HepG2 (cell line): ENCODE results near the gene FAM171A2. TPM values are rescaled to one million over a fixed set of nuclear protein-coding genes. Genes with fewer than 3 reads are reported as not detected.
A peak's percentile ranks its signal among the peaks of the same experiment; 100 is the strongest.

Source experiments
- DMAP1 ChIP-seq: IDR thresholded peaks from 2 replicates; pipeline ENCODE4 v1.6.1; 2016
- EZH2 ChIP-seq: conservative IDR thresholded peaks from 2 replicates; pipeline ENCODE4 v1.6.1; 2012; ENCODE audit warnings: mild to moderate bottlenecking, low read depth, low read length, moderate library complexity
- KDM3A ChIP-seq: IDR thresholded peaks from 2 replicates; pipeline ENCODE4 v1.6.1; 2018; ENCODE audit warnings: low read depth, missing compliant biosample characterization
- MBNL3 ChIP-seq: fragments of 250-450 bp; sonication (Bioruptor Pico); conservative IDR thresholded peaks from 2 replicates; pipeline ENCODE4 v1.8.0; 2022; ENCODE audit warnings: mild to moderate bottlenecking, inconsistent platforms
- TIGD3 ChIP-seq: sonication (generic); formaldehyde crosslinking; IDR thresholded peaks from 2 replicates; pipeline ENCODE4 v1.5.1; 2020; ENCODE audit warnings: mild to moderate bottlenecking, missing genetic modification reagents, borderline replicate concordance
- TOE1 ChIP-seq: sonication (generic); formaldehyde crosslinking; IDR thresholded peaks from 2 replicates; pipeline ENCODE4 v1.4.0; 2020; ENCODE audit warnings: mild to moderate bottlenecking, missing genetic modification reagents
- ZC3H13 ChIP-seq: sonication (generic); formaldehyde crosslinking; IDR thresholded peaks from 2 replicates; pipeline ENCODE4 v1.8.1; 2023; ENCODE audit warnings: mild to moderate bottlenecking, missing genetic modification reagents, moderate library complexity
- ZFP90 ChIP-seq: sonication (generic); formaldehyde crosslinking; IDR thresholded peaks from 2 replicates; pipeline ENCODE4 v1.8.0; 2022; ENCODE audit warnings: missing genetic modification reagents, mild to moderate bottlenecking, inconsistent platforms, borderline replicate concordance
- ZFP91 ChIP-seq: sonication (generic); formaldehyde crosslinking; IDR thresholded peaks from 2 replicates; pipeline ENCODE4 v1.9.0; 2022; ENCODE audit warnings: missing genetic modification reagents, mild to moderate bottlenecking, borderline replicate concordance
- ZKSCAN5 ChIP-seq: sonication (generic); formaldehyde crosslinking; IDR thresholded peaks from 2 replicates; pipeline ENCODE4 v1.5.1; 2020; ENCODE audit warnings: mild to moderate bottlenecking, missing genetic modification reagents
- ZMYM4 ChIP-seq: sonication (generic); formaldehyde crosslinking; IDR thresholded peaks from 2 replicates; pipeline ENCODE4 v1.8.1; 2023; ENCODE audit warnings: mild to moderate bottlenecking, missing genetic modification reagents
- ZNF138 ChIP-seq: sonication (generic); formaldehyde crosslinking; IDR thresholded peaks from 2 replicates; pipeline ENCODE4 v1.5.0; 2020; ENCODE audit warnings: mild to moderate bottlenecking, low read depth, missing genetic modification reagents
- ZNF17 ChIP-seq: sonication (generic); formaldehyde crosslinking; IDR thresholded peaks from 2 replicates; pipeline ENCODE4 v1.5.0; 2020; ENCODE audit warnings: mild to moderate bottlenecking, missing genetic modification reagents
- ZNF235 ChIP-seq: sonication (generic); formaldehyde crosslinking; IDR thresholded peaks from 2 replicates; pipeline ENCODE4 v1.8.1; 2023; ENCODE audit warnings: mild to moderate bottlenecking, missing genetic modification reagents, borderline replicate concordance
- ZNF350 ChIP-seq: sonication (generic); formaldehyde crosslinking; IDR thresholded peaks from 2 replicates; pipeline ENCODE4 v1.4.0; 2020; ENCODE audit warnings: mild to moderate bottlenecking, low read depth, missing genetic modification reagents, borderline replicate concordance
- ZNF598 ChIP-seq: sonication (generic); formaldehyde crosslinking; IDR thresholded peaks from 2 replicates; pipeline ENCODE4 v1.5.1; 2020; ENCODE audit warnings: mild to moderate bottlenecking, missing genetic modification reagents, borderline replicate concordance
- ZNF605 ChIP-seq: sonication (generic); formaldehyde crosslinking; IDR thresholded peaks from 2 replicates; pipeline ENCODE4 v1.8.0; 2022; ENCODE audit warnings: mild to moderate bottlenecking, missing genetic modification reagents
- ZNF687 ChIP-seq: sonication (generic); formaldehyde crosslinking; IDR thresholded peaks from 2 replicates; pipeline ENCODE4 v1.5.1; 2020; ENCODE audit warnings: mild to moderate bottlenecking, missing genetic modification reagents, moderate library complexity
- polyA plus RNA-seq, 8 experiments: library from polyadenylated mRNA; depleted of rRNA in 3 of 8; stranded (reverse) in 7 of 8; unstranded in 1 of 8; fragments of >200 nt; fragmentation: Illumina TruSeq in 4 of 8; extraction: Trizol in 4 of 8; gene quantifications; 2 replicates each; pipeline versions ENCODE4 v1.2.1 to v1.2.3, GENCODE V29; 2011 to 2016; ENCODE audit warnings: low read depth in 4 of 8, missing spikeins in 1 of 8, mixed read lengths in 1 of 8; ENCODE audit not compliant: insufficient read depth in 1 of 8
- total RNA-seq, 5 experiments: library from RNA; depleted of rRNA; stranded (reverse); fragments of >200 nt; fragmentation: Illumina TruSeq; extraction: Trizol; gene quantifications; 2 replicates each; pipeline ENCODE4 v1.2.3, GENCODE V29; 2016; ENCODE audit warnings: low read depth in 1 of 5
- TF ChIP-seq, protein P1 (sequence below): sonication (generic); formaldehyde crosslinking; IDR thresholded peaks from 2 replicates; pipeline ENCODE4 v1.5.1; 2020; ENCODE audit warnings: missing genetic modification reagents, mild to moderate bottlenecking, borderline replicate concordance
- TF ChIP-seq, protein P2 (sequence below): sonication (generic); formaldehyde crosslinking; IDR thresholded peaks from 2 replicates; pipeline ENCODE4 v1.8.0; 2022; ENCODE audit warnings: missing genetic modification reagents, mild to moderate bottlenecking, inconsistent platforms, borderline replicate concordance

The FAM171A2 gene
- total and polyA plus RNA-seq, 2 of the 13 experiments (the other 11 are each of a cell fraction or from before 2014, with no cell fraction given), result 1.8 to 3.6 TPM

DNA sequence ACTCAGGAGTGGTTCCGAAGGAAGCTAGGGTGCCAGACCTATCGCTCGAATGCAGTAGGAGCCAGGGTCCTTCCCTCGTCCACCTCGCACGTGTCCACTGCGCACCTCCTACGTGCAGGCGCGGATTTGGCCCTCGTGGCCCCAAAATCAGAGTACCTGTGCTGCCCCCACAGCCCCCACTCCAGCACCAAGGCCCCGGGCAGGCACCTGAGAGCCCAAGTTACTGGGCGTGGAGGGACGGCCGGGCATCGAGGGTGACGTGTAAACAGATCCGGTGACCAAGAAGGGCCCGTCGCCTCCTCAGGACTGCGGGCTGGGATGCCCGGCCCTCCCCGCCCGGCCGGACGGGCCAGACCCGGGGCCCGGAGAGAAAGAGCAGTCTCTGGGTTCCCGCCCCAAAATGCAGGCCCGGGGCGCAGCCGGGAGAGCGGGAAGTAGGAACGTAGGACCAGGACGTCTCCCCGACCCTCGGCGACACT is 39.5 kb downstream of the FAM171A2 start (continued):
- TF ChIP-seq ZFP91 (CRISPR knock-in tag) (peak; percentile 52; the same call in 1 of the 2 replicates), DMAP1 (peak; percentile 50; the same call in 1 of the 2 replicates), ZNF687 (CRISPR knock-in tag) (peak; percentile 93), ZMYM4 (CRISPR knock-in tag) (0 out of 2 replicates have a peak, but pooled peaks have one; percentile 20), ZNF17 (CRISPR knock-in tag) (peak; percentile 62; the same call in 1 of the 2 replicates), ZNF605 (CRISPR knock-in tag) (peak; percentile 93; the same call in 1 of the 2 replicates), KDM3A (CRISPR knock-in tag) (peak; percentile 31; the same call in 1 of the 2 replicates), ZKSCAN5 (0 out of 2 replicates have a peak, but pooled peaks have one; percentile 16), TOE1 (CRISPR knock-in tag) (no peak), ZNF235 (CRISPR knock-in tag) (0 out of 2 replicates have a peak, but pooled peaks have one; percentile 33), ZC3H13 (CRISPR knock-in tag) (peak; percentile 54; the same call in 1 of the 2 replicates), TIGD3 (CRISPR knock-in tag) (no peak), EZH2 (no peak), ZNF350 (CRISPR knock-in tag) (peak; percentile 76; the same call in 1 of the 2 replicates), ZNF598 (peak; percentile 30; the same call in 1 of the 2 replicates), MBNL3 (CRISPR knock-in tag) (no peak), ZNF138 (CRISPR knock-in tag) (0 out of 2 replicates have a peak, but pooled peaks have one; percentile 82), ZFP90 (CRISPR knock-in tag) (peak; percentile 65)
- TF ChIP-seq, protein P1, sequence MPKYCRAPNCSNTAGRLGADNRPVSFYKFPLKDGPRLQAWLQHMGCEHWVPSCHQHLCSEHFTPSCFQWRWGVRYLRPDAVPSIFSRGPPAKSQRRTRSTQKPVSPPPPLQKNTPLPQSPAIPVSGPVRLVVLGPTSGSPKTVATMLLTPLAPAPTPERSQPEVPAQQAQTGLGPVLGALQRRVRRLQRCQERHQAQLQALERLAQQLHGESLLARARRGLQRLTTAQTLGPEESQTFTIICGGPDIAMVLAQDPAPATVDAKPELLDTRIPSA (CRISPR knock-in tag), result 0 out of 2 replicates have a peak, but pooled peaks have one; percentile 75
- TF ChIP-seq, protein P2, sequence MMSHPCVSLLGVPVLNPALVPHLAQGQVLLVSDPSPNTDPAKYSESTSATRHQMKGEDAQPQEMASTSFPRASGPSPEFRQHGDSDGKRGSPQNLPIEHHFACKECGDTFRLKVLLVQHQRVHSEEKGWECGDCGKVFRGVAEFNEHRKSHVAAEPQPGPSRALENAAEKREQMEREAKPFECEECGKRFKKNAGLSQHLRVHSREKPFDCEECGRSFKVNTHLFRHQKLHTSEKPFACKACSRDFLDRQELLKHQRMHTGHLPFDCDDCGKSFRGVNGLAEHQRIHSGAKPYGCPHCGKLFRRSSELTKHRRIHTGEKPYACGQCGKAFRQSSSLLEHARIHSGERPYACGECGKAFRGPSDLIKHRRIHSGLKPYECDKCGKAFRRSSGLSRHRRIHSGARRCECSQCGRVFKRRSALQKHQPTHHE (CRISPR knock-in tag), result peak; percentile 87; the same call in 1 of the 2 replicates
